AG09319 (cell line): ENCODE data around the gene MSL1.

Experiments used
- DNase-seq: peaks from one replicate; pipeline ENCODE4 v3.0.0-alpha.2; 2010; ENCODE audit warnings: low read depth; ENCODE audit errors: extremely low read depth
- TF ChIP-seq, protein P1 (sequence below): IDR thresholded peaks from 2 replicates; pipeline ENCODE4 v1.5.1; 2011; ENCODE audit warnings: low read depth, mild to moderate bottlenecking, inconsistent platforms, low read length, moderate library complexity

The MSL1 gene

GRCh38 chr17:40113907-40114245, 7.9 kb upstream of the MSL1 start:
- no peak for DNase-seq

GRCh38 chr17:40115101-40115436, 6.7 kb upstream of the MSL1 start:
- TF ChIP-seq, protein P1, sequence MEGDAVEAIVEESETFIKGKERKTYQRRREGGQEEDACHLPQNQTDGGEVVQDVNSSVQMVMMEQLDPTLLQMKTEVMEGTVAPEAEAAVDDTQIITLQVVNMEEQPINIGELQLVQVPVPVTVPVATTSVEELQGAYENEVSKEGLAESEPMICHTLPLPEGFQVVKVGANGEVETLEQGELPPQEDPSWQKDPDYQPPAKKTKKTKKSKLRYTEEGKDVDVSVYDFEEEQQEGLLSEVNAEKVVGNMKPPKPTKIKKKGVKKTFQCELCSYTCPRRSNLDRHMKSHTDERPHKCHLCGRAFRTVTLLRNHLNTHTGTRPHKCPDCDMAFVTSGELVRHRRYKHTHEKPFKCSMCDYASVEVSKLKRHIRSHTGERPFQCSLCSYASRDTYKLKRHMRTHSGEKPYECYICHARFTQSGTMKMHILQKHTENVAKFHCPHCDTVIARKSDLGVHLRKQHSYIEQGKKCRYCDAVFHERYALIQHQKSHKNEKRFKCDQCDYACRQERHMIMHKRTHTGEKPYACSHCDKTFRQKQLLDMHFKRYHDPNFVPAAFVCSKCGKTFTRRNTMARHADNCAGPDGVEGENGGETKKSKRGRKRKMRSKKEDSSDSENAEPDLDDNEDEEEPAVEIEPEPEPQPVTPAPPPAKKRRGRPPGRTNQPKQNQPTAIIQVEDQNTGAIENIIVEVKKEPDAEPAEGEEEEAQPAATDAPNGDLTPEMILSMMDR = no peak
- no peak for DNase-seq

More at GRCh38 chr17:40113907-40114245, 7.9 kb upstream of the MSL1 start:
- TF ChIP-seq, protein P1 = no peak

GRCh38 chr17:40122136-40122998, 596 bp downstream of the MSL1 start:
- TF ChIP-seq, protein P1 = peak; percentile 11
- DNase-seq = no peak

DNA sequence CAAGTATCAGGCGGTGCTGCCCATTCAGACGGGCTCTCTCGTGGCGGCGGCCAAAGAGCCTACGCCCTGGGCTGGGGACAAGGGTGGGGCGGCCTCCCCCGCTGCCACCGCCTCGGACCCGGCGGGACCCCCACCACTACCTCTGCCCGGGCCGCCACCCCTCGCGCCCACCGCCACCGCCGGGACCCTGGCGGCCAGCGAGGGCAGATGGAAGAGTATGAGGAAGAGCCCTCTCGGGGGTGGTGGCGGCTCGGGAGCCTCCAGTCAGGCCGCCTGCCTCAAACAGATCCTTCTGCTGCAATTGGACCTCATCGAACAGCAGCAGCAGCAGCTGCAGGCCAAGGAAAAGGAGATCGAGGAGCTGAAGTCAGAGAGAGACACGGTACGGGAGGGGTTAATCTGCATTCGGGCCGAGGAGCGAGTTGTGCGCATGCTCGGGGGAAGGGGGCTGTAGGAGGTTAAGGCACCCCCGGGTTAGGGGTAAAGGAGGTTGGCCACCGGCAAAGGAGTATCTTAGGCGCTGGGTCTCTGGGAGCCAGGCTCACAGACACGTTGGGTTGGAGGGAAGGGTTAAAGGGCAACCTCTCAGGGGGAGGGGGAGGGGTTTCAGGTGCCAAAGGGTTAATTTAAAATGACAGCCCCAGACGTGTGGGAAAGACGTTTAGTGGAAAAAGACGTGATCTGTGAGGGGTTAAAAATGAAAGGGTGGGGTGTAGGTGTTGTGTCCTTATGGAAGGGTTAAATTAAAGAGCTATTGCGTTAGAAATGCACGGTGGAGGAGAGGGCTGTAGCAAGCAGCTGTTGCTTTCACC, 1.4 kb downstream of the MSL1 start:
- TF ChIP-seq, protein P1 = no peak
- DNase-seq = no peak

DNA sequence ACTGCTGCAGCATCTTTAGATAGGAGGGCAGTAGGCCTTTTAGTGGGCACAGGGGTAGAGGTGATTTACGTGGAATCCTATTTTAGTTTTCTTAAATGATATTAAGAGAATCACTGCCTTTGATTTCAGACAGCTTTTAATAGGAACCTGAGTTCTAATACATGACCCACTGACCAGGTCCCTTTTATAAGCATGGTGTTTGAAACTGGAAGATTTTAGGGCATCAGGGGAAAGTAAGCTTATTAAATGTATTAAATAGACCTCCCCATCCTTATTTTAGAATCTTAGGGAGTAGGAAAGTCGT, 2.0 kb downstream of the MSL1 start:
- DNase-seq = no peak
- TF ChIP-seq, protein P1 = no peak

DNA sequence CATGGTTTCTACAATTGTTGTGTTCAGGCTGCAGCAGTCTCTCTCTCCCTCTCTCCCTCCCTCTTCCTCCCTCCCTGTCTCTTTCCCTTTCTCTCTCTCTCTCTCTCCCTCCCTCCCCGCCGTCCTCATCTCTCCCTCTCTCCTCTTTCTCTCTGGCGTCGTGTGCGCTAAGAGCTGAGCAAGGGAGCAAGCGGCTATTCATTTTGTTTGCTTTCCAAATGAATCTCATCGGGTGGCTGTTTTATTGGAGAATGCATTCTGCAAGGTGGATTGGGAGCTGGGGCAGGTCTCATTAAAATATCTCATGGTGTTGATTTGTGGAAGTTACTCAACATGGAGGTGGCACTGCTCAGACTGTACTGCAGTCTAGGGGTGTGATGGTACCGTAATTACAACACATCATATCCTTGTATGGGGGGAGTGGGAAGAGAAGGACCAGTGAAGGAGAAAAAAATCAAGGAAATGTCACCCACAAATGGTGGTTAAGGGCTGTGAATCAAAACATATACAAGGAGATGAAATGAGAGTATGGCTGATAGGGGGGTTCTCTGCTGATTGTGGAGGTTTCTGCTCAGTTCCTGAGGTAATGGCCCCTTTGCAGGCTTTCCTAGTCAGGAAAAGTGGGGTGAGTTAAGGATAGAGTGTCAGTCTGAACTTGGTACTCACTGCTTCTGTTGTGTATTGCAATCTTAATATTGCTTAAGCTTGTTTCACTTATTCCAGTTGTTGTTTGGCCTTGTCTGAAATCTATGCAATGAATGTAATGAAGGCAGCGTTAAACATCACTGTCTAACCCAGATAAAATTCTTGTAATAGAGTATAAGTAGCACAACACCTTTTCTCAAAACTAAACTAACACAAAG, 2.7 kb downstream of the MSL1 start:
- TF ChIP-seq, protein P1 = no peak
- DNase-seq = no peak
